Neural cell (in vitro differentiated cells): Measurements from ENCODE around the gene FUT7. TPM values are rescaled to one million over a fixed set of nuclear protein-coding genes. Genes with fewer than 3 reads are reported as not detected.

Source experiments
- H2AFZ ChIP-seq: fragments of 200-600, 300-800 bp; sonication (generic), shearing (Covaris generic); 2 replicates; pipeline ENCODE4 v1.6.0; 2014; ENCODE audit warnings: low read depth, mild to moderate bottlenecking, antibody characterized with exemption, low read length, moderate library complexity
- H3F3A ChIP-seq: fragments of 200-600 bp; shearing (Covaris generic); 2 replicates; pipeline ENCODE4 v1.6.1; 2016; ENCODE audit warnings: mild to moderate bottlenecking, moderate library complexity, mixed read lengths, antibody characterized with exemption, low read length; ENCODE audit not compliant: insufficient read depth, poor library complexity, severe bottlenecking
- H3K27ac ChIP-seq: fragments of 200-600, 300-800 bp; sonication (generic), shearing (Covaris generic); 2 replicates; pipeline ENCODE4 v1.5.1; 2014; ENCODE audit warnings: mild to moderate bottlenecking, low read length, moderate library complexity
- H3K27me3 ChIP-seq: fragments of 300-800, 200-600 bp; sonication (generic), shearing (Covaris generic); 2 replicates; pipeline ENCODE4 v1.6.0; 2014; ENCODE audit warnings: mild to moderate bottlenecking, low read depth, low read length, moderate library complexity; ENCODE audit not compliant: insufficient read depth
- H3K36me3 ChIP-seq: fragments of 300-800, 200-600 bp; sonication (generic), shearing (Covaris generic); 2 replicates; pipeline ENCODE4 v1.5.1; 2014; ENCODE audit warnings: mild to moderate bottlenecking, antibody characterized with exemption, low read length, moderate library complexity; ENCODE audit not compliant: insufficient read depth
- H3K4me2 ChIP-seq: fragments of 300-800, 200-600 bp; sonication (generic), shearing (Covaris generic); 2 replicates; pipeline ENCODE4 v1.6.0; 2014; ENCODE audit warnings: mild to moderate bottlenecking, low read length
- H3K4me3 ChIP-seq: fragments of 300-800, 200-600 bp; sonication (generic), shearing (Covaris generic); 2 replicates; pipeline ENCODE4 v1.5.1; 2014; ENCODE audit warnings: mild to moderate bottlenecking, low read length, moderate library complexity
- H3K79me2 ChIP-seq: fragments of 200-600 bp; shearing (Covaris generic); replicated peaks from 2 replicates; pipeline ENCODE4 v1.6.0; 2014; ENCODE audit warnings: mild to moderate bottlenecking, low read length, moderate library complexity; ENCODE audit not compliant: insufficient read depth
- H3K9ac ChIP-seq: fragments of 300-800, 200-600 bp; sonication (generic), shearing (Covaris generic); 2 replicates; pipeline ENCODE4 v1.6.1; 2016; ENCODE audit warnings: mild to moderate bottlenecking, low read length, mixed read lengths
- H3K9me2 ChIP-seq: fragments of 200-600 bp; shearing (Covaris generic); 2 replicates; pipeline ENCODE4 v1.6.1; 2016; ENCODE audit warnings: mild to moderate bottlenecking, low read length, mixed read lengths; ENCODE audit not compliant: insufficient read depth
- H3K9me3 ChIP-seq: fragments of 200-600, 300-800 bp; sonication (generic), shearing (Covaris generic); 2 replicates; pipeline ENCODE4 v1.6.1; 2016; ENCODE audit warnings: mild to moderate bottlenecking, mixed run types, low read length, moderate library complexity, mixed read lengths
- H4K20me1 ChIP-seq: fragments of 200-600 bp; shearing (Covaris generic); 2 replicates; pipeline ENCODE4 v1.6.1; 2016; ENCODE audit warnings: mild to moderate bottlenecking, mixed run types; ENCODE audit not compliant: insufficient read depth
- EP300 ChIP-seq: fragments of 450-650 bp; conservative IDR thresholded peaks from 2 replicates; pipeline ENCODE4 v1.6.1; 2014; ENCODE audit warnings: antibody characterized with exemption, mild to moderate bottlenecking, moderate library complexity; ENCODE audit not compliant: poor library complexity, severe bottlenecking
- EZH2 ChIP-seq: fragments of 200-600, 300-800 bp; shearing (Covaris generic), sonication (generic); IDR thresholded peaks from 2 replicates; pipeline ENCODE4 v1.6.1; 2014; ENCODE audit warnings: antibody characterized with exemption, low read length, borderline replicate concordance, mild to moderate bottlenecking; ENCODE audit not compliant: insufficient read depth, poor library complexity, severe bottlenecking
- MXI1 ChIP-seq: fragments of 450-650 bp; conservative IDR thresholded peaks from 2 replicates; pipeline ENCODE4 v1.6.1; 2014; ENCODE audit warnings: antibody characterized with exemption, mild to moderate bottlenecking; ENCODE audit not compliant: poor library complexity, severe bottlenecking
- POLR2AphosphoS5 ChIP-seq: IDR thresholded peaks from 2 replicates; pipeline ENCODE4 v1.6.1; 2012
- RAD21 ChIP-seq: fragments of 450-650 bp; conservative IDR thresholded peaks from 2 replicates; pipeline ENCODE4 v1.6.1; 2014; ENCODE audit warnings: antibody characterized with exemption, mild to moderate bottlenecking, moderate library complexity
- REST ChIP-seq: IDR thresholded peaks from 2 replicates; pipeline ENCODE4 v1.6.1; 2012; ENCODE audit warnings: borderline replicate concordance
- SMC3 ChIP-seq: fragments of 450-650 bp; conservative IDR thresholded peaks from 2 replicates; pipeline ENCODE4 v1.6.1; 2014; ENCODE audit warnings: antibody characterized with exemption, mild to moderate bottlenecking, moderate library complexity; ENCODE audit not compliant: poor library complexity
- TAF1 ChIP-seq: IDR thresholded peaks from 2 replicates; pipeline ENCODE4 v1.6.1; 2012; ENCODE audit warnings: low read depth
- polyA plus RNA-seq: library from polyadenylated mRNA; depleted of rRNA; stranded (reverse); fragments of >200 nt; gene quantifications from 2 replicates; pipeline ENCODE4 v1.2.3, GENCODE V29; 2014
- TF ChIP-seq, protein P1 (sequence below): fragments of 450-650 bp; IDR thresholded peaks from 2 replicates; pipeline ENCODE4 v1.5.1; 2014; ENCODE audit warnings: antibody characterized with exemption, mild to moderate bottlenecking, moderate library complexity; ENCODE audit not compliant: poor library complexity, severe bottlenecking

The FUT7 gene
- polyA plus RNA-seq, 1 donor from 2014 or later = 0.69 TPM

DNA sequence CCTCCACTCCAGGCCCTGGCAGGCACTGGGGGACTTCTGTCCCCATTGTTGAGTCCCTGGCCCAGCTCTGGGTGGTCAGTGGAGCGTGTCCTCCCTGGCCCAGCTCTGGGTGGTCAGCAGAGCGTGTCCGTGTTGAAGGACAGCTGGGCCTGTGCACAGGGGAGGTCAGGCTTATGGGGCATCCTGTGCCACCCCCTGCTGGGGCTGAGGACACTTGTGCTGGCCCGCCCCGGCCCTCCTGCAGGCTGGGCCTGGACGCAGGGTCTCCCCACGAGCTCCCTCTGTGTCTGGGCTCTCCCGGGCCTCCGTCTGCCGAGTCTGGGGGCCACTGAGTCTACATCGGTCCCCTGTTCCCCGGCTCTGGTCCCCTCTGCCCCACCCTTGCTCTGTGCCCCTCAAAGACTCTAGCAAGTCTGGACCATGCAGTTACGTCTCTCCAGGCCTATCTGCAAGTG lies 24.0 kb downstream of the FUT7 start:
- H3K27me3 ChIP-seq = no peaks in the 10 kb centered on the region
- no peak overlapping the region for H2AFZ ChIP-seq
- no peaks in the 10 kb centered on the region for H3K9me2 ChIP-seq
- no peaks in the 10 kb centered on the region for H3F3A ChIP-seq
- no peak for TF ChIP-seq MXI1
- no peak for TF ChIP-seq EP300
- TF ChIP-seq, protein P1, sequence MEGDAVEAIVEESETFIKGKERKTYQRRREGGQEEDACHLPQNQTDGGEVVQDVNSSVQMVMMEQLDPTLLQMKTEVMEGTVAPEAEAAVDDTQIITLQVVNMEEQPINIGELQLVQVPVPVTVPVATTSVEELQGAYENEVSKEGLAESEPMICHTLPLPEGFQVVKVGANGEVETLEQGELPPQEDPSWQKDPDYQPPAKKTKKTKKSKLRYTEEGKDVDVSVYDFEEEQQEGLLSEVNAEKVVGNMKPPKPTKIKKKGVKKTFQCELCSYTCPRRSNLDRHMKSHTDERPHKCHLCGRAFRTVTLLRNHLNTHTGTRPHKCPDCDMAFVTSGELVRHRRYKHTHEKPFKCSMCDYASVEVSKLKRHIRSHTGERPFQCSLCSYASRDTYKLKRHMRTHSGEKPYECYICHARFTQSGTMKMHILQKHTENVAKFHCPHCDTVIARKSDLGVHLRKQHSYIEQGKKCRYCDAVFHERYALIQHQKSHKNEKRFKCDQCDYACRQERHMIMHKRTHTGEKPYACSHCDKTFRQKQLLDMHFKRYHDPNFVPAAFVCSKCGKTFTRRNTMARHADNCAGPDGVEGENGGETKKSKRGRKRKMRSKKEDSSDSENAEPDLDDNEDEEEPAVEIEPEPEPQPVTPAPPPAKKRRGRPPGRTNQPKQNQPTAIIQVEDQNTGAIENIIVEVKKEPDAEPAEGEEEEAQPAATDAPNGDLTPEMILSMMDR = no peak
- TF ChIP-seq REST = no peak
- TF ChIP-seq EZH2 = no peak
- no peak for TF ChIP-seq RAD21
- no peak for TF ChIP-seq SMC3
- TF ChIP-seq TAF1 = no peak
- no peak for TF ChIP-seq POLR2AphosphoS5
- no peaks in the 10 kb centered on the region for H3K36me3 ChIP-seq
- H3K27ac ChIP-seq = no peak overlapping the region
- H3K9ac ChIP-seq = no peak overlapping the region
- no peaks in the 10 kb centered on the region for H4K20me1 ChIP-seq
- no peaks in the 10 kb centered on the region for H3K79me2 ChIP-seq
- H3K9me3 ChIP-seq = no peaks in the 10 kb centered on the region
- H3K4me3 ChIP-seq = no peak overlapping the region
- H3K4me2 ChIP-seq = no peak overlapping the region

DNA sequence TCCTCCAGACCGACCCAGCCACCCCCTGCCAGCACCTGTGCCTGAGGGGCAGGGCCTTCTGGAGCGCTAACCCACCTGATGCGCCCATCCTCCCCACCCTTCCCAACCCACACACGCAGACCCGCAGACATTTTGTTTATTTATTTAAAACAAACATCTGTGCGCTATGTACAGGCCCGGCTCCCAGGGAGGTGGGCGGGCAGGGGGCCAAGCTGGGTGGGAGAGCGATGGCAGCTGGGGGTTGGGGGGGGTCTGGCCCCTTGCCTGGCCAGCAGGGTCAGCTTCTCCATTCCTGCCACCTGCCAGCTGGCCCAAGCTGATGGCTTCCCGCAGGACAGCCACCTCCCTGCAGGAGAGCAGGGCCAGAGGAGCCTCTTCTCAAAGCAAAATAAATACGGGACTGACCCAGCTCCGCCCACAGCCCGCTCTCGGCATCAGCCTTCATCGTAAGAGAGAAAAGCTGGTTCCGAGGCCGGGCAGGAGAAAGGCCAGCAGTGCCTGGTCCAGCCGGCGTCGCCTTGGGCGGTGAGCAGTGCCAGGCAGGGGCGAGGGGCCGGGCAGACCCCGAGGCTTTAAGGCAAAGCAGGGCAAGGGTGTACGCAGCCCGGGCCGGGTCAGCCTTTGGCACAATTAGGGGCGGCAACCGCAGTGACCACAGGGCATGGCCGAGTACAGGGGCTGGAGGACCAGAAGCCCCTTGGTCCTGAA lies 24.6 kb downstream of the FUT7 start:
- H3K27ac ChIP-seq = no peak overlapping the region
- H3K4me3 ChIP-seq = no peak overlapping the region
- H3K9ac ChIP-seq = no peak overlapping the region
- no peaks in the 10 kb centered on the region for H3F3A ChIP-seq
- no peaks in the 10 kb centered on the region for H3K9me2 ChIP-seq
- no peak overlapping the region for H2AFZ ChIP-seq
- no peaks in the 10 kb centered on the region for H3K9me3 ChIP-seq
- H3K36me3 ChIP-seq = no peaks in the 10 kb centered on the region
- TF ChIP-seq RAD21 (no peak), TAF1 (no peak), REST (no peak), POLR2AphosphoS5 (no peak), SMC3 (no peak), EP300 (no peak), MXI1 (no peak), EZH2 (no peak)
- TF ChIP-seq, protein P1 = no peak
- no peaks in the 10 kb centered on the region for H3K27me3 ChIP-seq
- no peaks in the 10 kb centered on the region for H3K79me2 ChIP-seq
- no peaks in the 10 kb centered on the region for H4K20me1 ChIP-seq
- H3K4me2 ChIP-seq = no peak overlapping the region
